Stimulated activated CD8-positive, alpha-beta memory T cell treated with anti-CD3 and anti-CD28 coated beads, Interleukin-15, amount 100 ng/mL, for 24 hours (primary cell): ENCODE measurements around the gene APP.

Experiments
- DNase-seq: peaks from one replicate; pipeline ENCODE4 v3.0.0-alpha.2; 2020; ENCODE audit warnings: low read depth

The APP gene

DNA sequence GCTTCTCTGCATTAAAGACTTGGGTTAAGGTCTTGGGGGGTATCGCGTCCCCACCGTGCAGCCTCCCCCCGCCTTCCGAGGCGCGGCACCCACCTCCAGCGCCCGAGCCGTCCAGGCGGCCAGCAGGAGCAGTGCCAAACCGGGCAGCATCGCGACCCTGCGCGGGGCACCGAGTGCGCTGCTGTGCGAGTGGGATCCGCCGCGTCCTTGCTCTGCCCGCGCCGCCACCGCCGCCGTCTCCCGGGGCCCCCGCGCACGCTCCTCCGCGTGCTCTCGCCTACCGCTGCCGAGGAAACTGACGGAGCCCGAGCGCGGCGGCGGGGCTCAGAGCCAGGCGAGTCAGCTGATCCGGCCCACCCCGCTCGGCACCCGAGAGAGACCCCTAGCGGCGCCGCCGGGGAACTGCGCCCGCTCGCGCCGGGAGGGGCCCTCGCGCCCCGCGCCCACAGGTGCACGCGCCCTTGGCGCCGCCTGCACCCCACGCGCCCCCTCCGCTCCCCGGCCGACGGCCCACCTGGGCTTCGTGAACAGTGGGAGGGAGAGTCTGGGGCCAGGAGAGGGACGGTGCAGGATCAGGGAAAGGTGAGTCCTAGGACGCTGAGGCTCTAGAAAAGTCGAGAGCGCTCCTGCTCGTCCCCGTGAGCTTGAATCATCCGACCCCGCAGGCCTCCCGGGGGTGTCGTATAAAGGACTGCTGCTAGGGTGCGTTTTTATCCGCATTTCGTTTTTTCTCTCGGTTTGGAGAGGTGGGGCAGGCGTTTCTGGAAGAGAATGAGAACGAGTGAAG is at the start of gene APP:
Gene APP, minus strand, starts transcription at position 300 of the 787 bp plus-strand sequence. Its CDS starts 150 bp downstream, at position 150.
- peak; percentile 81 for DNase-seq

GRCh38 chr21:26212220-26212619 is 41.6 kb upstream of the APP start:
- DNase-seq: no peak

DNA sequence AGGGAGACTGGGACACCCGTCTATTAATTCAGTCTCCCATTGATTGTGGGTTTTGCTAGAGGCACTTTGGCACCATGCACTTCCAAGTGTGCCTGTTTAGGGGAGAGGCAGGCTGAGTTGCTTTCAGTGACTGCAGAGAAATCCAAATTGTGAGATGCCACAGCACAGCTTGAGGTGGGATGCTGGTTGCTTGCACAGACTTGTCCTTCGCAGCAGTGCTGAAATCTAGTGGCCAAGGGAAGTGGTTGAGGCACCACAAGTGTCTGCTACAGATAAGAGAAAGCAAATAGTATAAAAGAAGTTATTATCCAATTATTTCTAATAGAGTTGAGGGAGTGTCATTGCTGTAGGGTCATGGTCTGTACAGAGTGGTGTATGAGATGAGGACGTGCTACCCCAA is 40.0 kb upstream of the APP start:
- DNase-seq: no peak

- DNase-seq: no peak
These were observed 36.5 kb upstream of the APP start for GRCh38 chr21:26207021-26207420.

DNA sequence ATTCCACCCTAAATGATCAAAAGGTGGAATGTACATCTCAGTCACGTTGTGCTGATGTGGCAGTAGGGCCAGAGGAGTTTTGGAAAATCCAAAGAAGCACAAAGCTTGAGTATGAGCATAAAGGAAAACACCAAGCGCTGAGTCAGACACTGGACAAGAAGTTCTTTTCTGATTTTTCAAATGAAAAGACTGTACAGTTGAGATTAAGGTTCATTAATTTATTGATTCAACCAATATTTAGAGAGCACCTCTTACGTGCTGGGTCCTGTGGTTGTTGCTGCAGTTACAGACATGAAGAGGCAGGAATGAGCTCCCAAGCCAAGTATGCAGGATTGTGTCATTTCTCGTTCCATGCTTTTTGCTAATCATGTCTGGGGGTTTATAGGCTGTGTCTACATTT is 28.9 kb upstream of the APP start:
- no peak for DNase-seq

GRCh38 chr21:26195708-26196107 is 25.1 kb upstream of the APP start:
- DNase-seq: no peak

GRCh38 chr21:26194811-26195251 is 24.3 kb upstream of the APP start:
- no peak for DNase-seq

- DNase-seq: no peak
These were observed 23.8 kb upstream of the APP start for GRCh38 chr21:26194326-26194725.

- DNase-seq: no peak
These were observed 21.0 kb upstream of the APP start for GRCh38 chr21:26191609-26192008.

DNA sequence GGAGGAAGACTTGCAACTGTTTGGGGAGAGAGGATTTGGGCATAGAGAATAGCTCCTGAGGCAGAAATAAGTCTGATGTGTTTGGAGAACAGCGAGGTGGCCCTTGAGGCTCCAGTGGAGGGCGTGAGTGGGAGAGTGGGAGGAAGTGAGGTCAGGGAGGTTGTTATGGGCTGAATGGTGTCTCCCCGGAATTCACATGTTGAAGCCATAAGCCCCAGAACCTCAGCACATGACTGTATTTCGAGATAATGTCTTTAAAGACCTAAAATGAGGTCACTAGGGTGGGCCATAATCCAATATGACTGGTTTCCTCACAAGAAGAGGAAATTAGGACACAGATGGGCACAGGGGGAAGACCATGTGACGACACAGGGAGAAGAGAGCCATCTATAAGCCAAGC is 17.9 kb upstream of the APP start:
- no peak for DNase-seq

DNA sequence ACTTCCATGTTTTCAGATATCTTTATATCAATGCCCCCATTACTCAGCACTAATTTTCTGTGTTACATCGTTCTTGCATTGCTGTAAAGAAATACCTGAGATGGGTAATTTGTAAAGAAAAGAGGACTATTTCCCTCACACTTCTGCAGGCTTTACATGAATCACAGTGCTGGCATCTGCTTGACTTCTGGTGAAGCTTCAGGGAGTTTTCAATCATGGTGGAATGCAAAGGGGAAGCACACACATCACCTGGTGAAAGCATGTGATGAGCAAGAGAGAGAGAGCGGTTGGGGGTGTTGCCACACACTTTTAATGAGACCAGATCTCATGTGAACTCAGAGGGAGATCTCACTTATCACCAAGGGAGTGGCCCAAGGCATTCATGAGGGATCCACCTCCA is 14.9 kb upstream of the APP start:
- DNase-seq: no peak

DNA sequence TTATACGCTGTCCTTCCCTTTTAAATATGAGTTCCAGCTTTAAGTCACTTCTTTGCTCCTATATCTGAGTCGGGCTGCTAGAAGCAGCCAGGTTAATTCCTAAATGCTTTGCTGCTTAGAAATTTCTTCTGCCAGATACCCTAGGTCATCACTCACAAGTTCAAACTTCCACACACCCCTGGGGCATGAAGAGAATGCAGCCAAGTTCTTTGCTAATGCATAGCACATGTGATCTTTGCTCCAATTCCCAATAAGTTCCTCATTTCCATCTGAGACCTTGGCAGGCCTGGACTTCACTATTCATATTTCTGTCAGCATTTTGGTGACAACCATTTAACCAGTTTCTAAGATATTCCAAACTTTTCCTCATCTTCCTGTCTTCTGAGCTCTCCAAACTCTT is 14.5 kb upstream of the APP start:
- DNase-seq: no peak

GRCh38 chr21:26179501-26179900 is 8.9 kb upstream of the APP start:
- DNase-seq: no peak

GRCh38 chr21:26177746-26178426 is 7.3 kb upstream of the APP start:
- DNase-seq: no peak

GRCh38 chr21:26177187-26177586 is 6.6 kb upstream of the APP start:
- no peak for DNase-seq

GRCh38 chr21:26171258-26172100 is 909 bp upstream of the APP start:
- no peak for DNase-seq

- no peak for DNase-seq
These were observed 729 bp downstream of the APP start for GRCh38 chr21:26169611-26170470.

DNA sequence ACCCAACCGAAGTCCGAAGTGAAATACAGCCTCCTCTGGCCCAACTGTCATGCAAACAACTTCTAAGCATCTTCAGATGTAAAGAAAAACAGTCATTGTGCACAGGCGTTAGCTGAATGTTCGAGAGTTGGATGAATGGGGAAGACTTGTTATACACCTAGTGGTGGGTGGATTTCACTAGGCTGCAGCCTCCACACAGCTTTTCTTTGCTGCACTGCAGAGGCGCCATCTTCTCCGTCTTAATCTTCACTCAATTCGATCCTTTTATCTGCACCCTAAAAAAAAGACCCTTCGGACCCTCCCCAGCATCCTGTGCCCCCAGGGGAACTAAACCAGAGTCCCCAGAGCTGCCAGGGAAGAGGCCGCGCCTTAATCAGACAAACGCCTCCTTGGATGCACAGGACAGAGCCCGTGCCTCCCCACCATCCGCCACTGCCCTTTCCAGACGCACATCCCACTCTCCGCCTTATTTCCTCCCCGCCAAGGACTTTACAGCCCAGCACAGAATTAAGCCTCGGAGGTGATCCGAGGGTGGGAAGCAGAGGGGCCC is 1.4 kb downstream of the APP start:
- DNase-seq: no peak

- no peak for DNase-seq
These were observed 2.2 kb downstream of the APP start for GRCh38 chr21:26168371-26168770.

DNA sequence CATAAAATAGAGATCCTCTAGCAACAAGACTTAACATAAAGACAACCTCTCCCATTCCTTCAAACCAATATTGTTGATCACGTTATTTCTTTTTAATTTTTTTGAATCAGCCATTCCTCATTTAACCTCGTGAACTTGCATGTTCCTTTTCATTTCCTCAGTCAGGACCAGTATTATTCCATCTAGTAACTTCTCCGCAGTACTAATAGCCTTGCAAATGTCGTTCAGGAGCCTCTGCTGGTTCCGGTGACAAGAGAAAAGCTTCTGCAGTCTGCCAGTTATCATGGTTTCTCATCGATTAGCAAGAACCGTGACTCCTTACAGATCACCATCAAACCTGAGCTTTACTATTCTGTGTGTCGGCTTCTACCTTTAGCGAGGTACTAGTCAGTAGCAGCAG is 3.0 kb downstream of the APP start:
- no peak for DNase-seq

GRCh38 chr21:26165331-26165730 is 5.2 kb downstream of the APP start:
- DNase-seq: no peak
